ENCODE results near the gene HHAT.
A peak's percentile ranks its signal among the peaks of the same experiment; 100 is the strongest.

The HHAT gene

GRCh38 chr1:210605099-210605498, 276.4 kb downstream of the HHAT start:
- DNase-seq: no peak

GRCh38 chr1:210607361-210607760, 278.7 kb downstream of the HHAT start:
- no peak for DNase-seq

- no peak for DNase-seq
Observed at GRCh38 chr1:210608767-210609166, 280.1 kb downstream of the HHAT start.

- no peak for DNase-seq
Observed at GRCh38 chr1:210616356-210616755, 287.7 kb downstream of the HHAT start.

GRCh38 chr1:210617293-210617692, 288.6 kb downstream of the HHAT start:
- DNase-seq: no peak

- peak in 1 of 14 donors; percentile 49 for DNase-seq
Observed at GRCh38 chr1:210618369-210618768, 289.7 kb downstream of the HHAT start.

- no peak for DNase-seq
Observed at GRCh38 chr1:210620867-210621488, 292.3 kb downstream of the HHAT start.

GRCh38 chr1:210621712-210622111, 293.0 kb downstream of the HHAT start:
- DNase-seq: no peak

- peak in 2 of 14 donors; percentile 9 to 14 for DNase-seq
Observed at GRCh38 chr1:210624722-210625121, 296.0 kb downstream of the HHAT start.

GRCh38 chr1:210625715-210626114, 297.0 kb downstream of the HHAT start:
- DNase-seq: no peak

GRCh38 chr1:210626341-210626740, 297.6 kb downstream of the HHAT start:
- no peak for DNase-seq

- no peak for DNase-seq
Observed at GRCh38 chr1:210627755-210628154, 299.1 kb downstream of the HHAT start.

GRCh38 chr1:210629276-210629675, 300.6 kb downstream of the HHAT start:
- no peak for DNase-seq

- peak in 4 of 14 donors; percentile 6 to 19 (median 13) for DNase-seq
Observed at GRCh38 chr1:210631399-210631798, 302.7 kb downstream of the HHAT start.

- DNase-seq: no peak
Observed at GRCh38 chr1:210633140-210633539, 304.4 kb downstream of the HHAT start.

- peak in 10 of 14 donors; percentile 15 to 53 (median 28) for DNase-seq
Observed at GRCh38 chr1:210633636-210634035, 304.9 kb downstream of the HHAT start.

- no peak for DNase-seq
Observed at GRCh38 chr1:210635108-210635507, 306.4 kb downstream of the HHAT start.

- no peak for DNase-seq
Observed at GRCh38 chr1:210641582-210641981, 312.9 kb downstream of the HHAT start.

GRCh38 chr1:210645582-210646257, 317.0 kb downstream of the HHAT start:
- peak in 1 of 14 donors; percentile 5 for DNase-seq

- no peak for DNase-seq
Observed at GRCh38 chr1:210646258-210646616, 317.5 kb downstream of the HHAT start.

GRCh38 chr1:210647406-210648333, 319.0 kb downstream of the HHAT start:
- no peak for DNase-seq

- DNase-seq: no peak
Observed at GRCh38 chr1:210648588-210649269, 320.0 kb downstream of the HHAT start.

GRCh38 chr1:210650403-210650802, 321.7 kb downstream of the HHAT start:
- no peak for DNase-seq

Measured in C1 segment of cervical spinal cord (tissue), 14 donors.